Measurements from ENCODE around the gene UQCC2.

Gene UQCC2

DNA sequence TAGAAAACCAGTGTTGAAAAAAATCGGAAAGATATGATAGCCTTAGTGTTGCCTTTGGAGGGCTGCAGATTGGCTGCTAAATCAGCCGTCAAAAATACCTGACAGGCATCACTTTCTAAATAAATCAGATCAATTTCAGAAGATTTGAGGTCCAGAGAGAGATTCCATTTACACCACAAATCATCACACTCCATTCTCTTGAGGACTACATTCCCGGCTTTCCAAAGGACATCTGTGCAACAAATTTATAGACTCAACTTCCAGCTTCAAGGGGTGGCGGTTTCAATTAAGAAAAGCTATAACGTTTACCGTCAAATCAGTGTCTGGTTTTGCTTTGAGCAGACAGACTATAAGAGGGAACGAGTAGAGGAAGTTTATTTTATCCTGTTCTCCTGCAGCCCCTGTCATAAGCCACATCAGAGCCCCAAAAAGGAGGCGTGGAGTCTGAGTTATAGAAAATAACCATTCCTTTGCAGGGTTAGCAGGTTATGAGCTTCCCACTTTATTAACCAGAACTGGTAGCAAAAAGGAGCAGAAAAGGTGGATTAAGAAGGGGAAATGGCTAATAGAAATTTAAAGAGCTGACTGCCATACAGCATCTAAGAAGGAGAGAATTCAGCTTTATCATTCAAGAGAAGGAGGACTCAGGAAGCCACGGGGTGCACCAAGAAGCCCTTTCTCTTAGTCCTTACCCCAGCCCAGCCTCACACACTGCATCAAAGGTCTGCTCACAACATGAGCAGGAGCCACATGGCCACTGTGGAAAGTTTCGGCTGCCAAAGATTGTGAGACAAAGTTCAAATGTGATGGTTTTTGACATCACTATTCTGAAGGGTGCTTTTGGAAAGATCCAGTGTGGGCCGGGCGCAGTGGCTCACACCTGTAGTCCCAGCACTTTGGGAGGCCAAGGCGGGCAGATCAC lies 12.9 kb upstream of the UQCC2 start:
- DNase-seq = no peak

GRCh38 chr6:33723371-33724085 lies 12.0 kb upstream of the UQCC2 start:
- no peak for DNase-seq

- no peak for DNase-seq
Measured at GRCh38 chr6:33722103-33722623, 10.7 kb upstream of the UQCC2 start.

DNA sequence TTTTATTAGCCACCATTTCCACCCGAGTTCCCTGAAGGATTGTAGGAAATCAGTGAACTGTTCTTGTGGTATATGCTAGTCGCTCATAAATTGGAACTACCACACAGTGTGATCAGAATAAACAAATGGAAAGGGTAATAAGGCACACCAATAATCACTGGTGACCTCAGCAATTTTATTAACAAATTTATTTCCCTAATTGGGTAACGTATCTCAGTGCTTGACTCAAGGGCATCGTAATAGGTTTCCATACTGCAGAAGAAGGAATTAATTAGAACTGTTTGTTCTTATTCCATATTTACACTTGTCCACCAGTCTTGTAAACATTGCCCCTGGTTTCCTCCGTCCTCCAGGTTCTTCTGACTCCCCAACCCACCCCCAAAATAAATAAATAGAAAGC lies 10.0 kb upstream of the UQCC2 start:
- DNase-seq = no peak

GRCh38 chr6:33720998-33721397 lies 9.5 kb upstream of the UQCC2 start:
- no peak for DNase-seq

GRCh38 chr6:33719326-33719987 lies 8.0 kb upstream of the UQCC2 start:
- DNase-seq = no peak

- no peak for DNase-seq
Measured at GRCh38 chr6:33718713-33719112, 7.2 kb upstream of the UQCC2 start.

GRCh38 chr6:33717934-33718455 lies 6.5 kb upstream of the UQCC2 start:
- no peak for DNase-seq

DNA sequence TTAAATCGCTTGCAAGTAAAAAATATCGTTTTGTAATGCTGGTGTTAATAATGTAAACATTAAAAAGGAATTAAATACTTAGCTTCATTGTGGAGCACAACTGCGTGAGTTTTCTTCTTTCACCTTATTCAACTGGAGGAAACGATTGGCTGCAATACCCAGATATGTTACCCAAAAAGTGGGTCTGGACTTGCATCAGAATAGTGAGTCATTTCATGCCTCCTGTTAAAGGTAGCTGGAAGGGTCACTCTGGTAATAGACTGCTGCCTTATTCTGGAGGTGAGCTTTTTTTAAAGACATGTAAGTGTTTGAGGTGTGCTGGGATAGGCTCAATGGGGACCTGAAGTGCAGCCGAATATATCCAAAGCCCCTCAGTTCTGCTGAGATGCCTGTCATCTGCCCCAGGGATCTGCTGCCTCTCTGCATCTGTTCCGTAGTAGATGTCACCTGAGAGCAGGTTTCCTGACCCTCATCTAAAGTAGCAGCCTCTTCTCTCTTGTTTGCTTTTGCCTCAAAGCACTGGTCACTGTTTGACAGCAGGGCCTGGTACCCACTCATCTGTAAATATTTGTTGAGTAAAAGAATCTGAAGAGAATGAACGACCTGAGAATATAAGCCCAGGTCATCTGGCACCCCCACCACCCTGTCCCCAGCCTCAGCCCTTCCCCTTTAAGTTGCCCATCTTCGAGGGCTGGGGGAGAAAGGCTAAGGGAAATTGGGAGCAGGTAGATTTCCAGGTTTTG lies 5.6 kb upstream of the UQCC2 start:
- DNase-seq = no peak

- no peak for DNase-seq
Measured at GRCh38 chr6:33716379-33716778, 4.9 kb upstream of the UQCC2 start.

GRCh38 chr6:33714385-33715040 lies 3.0 kb upstream of the UQCC2 start:
- DNase-seq = no peak

DNA sequence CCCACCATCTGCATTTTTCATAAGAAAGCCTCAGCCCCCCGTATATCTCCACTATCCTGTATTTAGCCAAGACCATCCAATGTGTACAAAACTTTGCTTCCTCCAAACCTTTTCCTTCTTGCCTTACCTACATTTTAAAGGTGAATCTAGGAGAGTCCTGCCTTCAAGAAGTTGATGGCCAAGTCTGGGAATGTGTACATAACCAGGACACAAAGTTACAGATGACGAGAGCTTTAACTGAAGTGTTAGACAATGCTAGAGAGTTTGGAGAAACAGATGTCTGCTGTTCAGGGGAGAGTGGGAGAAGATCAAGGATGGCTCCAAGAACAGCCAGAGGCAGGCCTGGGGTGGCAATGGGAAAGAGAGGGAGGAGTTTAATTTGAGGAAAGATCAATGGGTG lies 2.3 kb upstream of the UQCC2 start:
- DNase-seq = no peak

GRCh38 chr6:33712914-33713313 lies 1.4 kb upstream of the UQCC2 start:
- DNase-seq = no peak

DNA sequence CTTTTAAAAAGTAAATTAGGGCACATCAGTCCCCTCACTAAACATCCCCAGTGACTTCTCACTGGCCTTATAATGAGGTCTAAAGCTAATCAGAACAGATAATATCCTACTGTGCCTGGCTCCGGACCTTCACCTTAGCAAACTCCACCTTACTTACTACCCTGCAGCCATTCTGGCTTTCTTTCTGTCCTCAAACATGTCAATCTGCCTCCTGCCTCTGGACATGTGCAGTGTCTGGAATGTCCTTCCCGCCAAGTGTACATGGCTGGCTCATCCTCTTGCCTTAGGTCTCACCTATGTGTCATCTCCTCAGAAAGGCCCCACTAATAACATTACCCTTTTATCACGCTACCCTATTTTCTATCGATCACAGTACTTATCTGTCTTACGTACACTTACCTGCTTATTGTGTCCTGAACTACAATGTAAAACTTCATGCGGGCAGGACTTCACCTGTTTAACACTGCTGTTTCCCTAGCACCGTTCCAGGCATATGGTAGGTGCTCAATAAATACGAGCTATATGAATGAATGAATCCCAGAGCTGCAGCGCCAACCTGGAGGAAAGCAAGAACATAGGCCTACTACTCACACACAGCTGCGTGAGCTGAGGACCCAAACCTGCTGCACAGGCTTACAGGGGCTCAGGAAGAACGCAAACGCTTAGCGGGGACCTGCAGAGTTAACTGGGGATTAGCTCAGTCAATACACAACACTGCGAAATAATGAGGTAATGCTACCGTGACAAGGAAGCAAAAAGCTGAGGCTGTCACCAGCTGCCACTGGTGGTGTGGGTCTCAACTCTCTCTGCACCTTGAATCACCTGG lies 991 bp downstream of the UQCC2 start:
- DNase-seq = no peak

DNA sequence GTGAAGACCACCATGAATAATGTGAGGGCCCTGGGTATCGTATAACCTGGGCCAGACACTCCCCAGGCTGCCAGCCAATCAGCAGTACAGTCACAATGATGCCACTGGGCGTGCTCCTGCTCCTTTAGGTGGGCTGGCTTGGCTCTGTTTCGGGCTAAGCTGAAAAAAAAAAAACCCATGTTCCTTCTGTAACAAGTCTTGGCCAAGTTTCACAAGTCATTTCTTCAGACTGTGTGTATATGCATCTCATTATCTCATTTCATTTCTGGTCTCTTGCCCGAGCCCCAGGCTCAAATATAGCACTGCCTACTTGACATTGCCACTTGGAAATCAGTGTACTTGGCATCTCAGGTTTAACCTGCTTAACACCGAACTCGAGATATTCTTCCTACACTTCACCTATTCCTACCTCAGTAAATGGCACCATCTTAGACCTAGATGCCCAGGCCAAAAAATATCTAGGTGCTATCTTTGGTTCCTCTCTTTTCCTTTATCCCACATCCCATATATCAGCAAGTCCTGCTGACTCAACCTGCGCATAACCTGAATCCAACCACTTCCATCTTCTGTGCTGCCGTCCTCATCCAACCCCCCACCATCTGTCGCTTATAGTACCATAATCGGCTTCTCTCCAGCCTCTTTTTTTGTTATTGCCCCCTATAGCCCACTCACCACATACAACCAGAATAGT lies 1.8 kb downstream of the UQCC2 start:
- DNase-seq = no peak

GRCh38 chr6:33708516-33709204 lies 2.8 kb downstream of the UQCC2 start:
- no peak for DNase-seq

DNA sequence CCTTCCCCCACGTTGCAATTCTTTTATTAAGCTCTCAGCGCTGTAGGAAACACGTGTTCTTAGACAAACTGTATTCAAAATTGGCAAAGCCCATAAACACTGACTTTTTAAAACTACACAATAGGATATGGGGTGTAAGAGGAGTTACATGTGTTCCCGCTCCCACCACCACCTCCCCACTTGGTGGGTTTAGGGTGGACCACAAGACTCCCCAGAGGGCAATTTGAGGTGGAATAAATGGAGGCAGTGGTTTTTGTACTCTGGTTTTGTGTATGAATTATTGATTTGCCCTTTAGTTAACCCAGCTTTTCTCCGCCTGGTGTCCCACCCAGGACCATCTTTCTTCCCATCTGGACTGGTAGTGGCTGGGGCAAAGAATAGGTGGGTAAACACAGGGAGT lies 3.7 kb downstream of the UQCC2 start:
- no peak for DNase-seq

DNA sequence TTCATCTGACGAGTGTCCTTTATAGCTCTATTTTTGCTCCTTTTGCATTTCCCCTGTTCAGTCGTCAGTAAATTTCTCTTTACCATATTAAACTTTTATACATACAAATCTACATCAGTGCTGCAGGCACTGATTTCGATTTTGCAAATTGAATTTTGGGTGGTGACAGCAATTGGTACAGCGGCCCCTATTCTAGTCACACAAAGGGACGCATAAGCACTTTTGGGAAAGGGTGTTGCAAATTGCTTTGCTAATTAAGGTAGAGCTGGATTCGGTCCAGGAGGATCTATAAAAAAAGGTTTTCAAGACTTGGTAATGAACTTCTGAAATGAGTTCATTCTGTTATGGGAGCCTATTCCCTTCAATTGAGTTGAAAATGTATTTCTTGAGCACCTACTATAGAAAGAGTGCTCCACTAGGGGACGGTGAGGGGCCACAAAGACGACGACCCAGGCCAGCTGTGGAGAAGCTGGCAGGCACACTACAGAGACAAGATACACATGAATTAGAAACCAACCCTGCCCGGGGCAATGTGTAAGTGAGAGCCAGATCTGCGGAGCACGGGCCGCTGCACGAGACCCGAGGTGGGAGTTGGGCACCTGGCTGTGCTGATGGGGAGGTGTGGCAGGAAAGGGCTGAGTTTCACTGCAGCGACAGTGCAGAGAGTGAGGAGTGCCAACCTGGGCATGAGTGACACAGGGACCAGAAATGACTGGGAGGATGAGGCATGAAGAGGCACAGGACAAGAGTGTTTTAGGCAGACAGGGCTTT lies 5.4 kb downstream of the UQCC2 start:
- DNase-seq = no peak

All from activated T-cell treated with anti-CD3 and anti-CD28 coated beads for 4 hours (primary cell).